Limb (tissue), 2 donors: ENCODE results near the gene ELOA2.
"Not testable (repeated sequence)": the region's sequence is repeated elsewhere in the genome, so short reads cannot be mapped to it uniquely, and the experiment has no call there.

ENCODE experiments used
- DNase-seq, 2 donors: peaks; one replicate each; pipeline ENCODE4 v3.0.0-alpha.2; 2016; ENCODE audit errors: extremely low spot score in 2 of 2

ELOA2 gene

DNA sequence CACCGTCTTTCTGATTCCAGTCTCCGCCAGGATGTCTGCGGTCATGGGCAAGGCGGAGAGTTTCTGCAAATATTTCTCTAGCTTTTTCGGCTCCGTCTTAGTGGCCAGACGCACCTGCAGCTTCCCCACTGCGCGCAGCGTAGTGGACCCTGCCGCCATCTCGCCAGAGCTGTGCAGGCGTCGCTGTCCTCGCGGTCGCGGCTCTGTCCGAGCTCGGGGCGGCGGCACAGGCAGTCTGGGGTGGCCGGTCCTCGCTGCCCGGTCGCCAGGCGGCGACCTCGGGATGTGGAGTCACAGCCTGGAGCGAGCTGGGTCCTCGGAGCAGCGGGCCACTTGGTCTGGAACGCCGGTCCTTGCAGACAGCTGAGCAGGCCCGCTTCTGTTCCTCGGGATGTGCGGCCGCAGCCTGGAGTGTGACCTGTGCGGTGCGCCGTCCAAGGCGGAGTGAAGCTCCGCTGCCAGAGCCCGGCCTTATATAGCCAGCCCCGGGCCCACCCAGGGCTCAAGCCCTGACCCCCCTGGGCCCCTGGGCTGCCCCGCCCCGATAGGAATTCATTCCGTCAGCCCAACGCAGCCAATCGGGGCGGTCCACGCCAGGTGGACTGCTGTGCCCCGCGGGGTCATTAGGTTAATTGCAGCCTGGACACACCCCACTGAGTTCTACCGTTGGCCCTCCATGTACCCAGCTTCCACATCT is 11.5 kb downstream of the ELOA2 start:
- not testable (repeated sequence) for DNase-seq

DNA sequence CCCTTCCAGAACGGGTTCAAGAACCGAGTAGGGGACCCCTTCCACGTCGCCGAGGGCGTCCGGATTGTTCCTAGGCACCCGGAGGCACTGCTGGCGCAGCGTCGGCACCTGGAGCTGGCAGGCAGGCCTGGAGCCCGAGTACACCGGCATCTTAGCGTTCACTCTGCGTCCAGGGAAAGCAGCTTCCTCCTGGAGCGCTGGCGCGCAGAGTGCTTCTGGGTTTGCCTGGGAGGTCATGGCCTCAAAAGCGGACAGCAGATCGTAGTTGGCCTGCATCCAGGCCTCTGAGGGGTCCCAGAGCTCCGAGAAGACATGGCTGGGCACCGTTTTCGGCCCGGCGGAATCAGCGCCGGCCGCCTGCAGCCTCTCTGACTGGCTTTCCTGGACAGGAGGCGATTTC is 12.6 kb downstream of the ELOA2 start:
- not testable (repeated sequence) for DNase-seq

DNA sequence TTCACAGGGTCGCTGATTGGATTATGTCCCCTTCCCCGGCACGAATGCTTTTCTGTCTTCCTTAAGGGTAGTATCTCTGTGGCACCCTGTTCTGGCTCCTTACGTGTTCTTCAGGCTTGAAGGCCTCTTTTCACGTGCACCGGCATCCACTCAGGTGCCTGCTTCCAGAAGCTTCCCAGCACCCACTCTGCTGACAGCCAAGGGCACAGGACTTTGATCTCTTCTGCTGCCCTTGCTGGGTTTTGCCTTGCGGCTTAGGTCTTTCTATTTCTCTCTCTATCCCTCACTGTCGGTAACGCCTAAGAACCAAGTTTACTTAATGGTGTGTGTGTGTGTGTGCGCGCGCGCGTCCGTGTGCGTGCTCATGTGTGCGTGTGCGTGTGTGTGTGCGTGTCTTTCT is 14.7 kb downstream of the ELOA2 start:
- not testable (repeated sequence) for DNase-seq

GRCh38 chr18:47019870-47020269 is 15.6 kb downstream of the ELOA2 start:
- not testable (repeated sequence) for DNase-seq
